Suprapubic skin (tissue), 4 donors: ENCODE data around the gene ADAMTS9. TPM values are rescaled to one million over a fixed set of nuclear protein-coding genes. Genes with fewer than 3 reads are reported as not detected.

Source experiments
- DNase-seq, 2 donors: peaks; one replicate each; pipeline ENCODE4 v3.0.0-alpha.2; 2019; ENCODE audit warnings: low spot score in 2 of 2
- H3K27ac ChIP-seq: fragments of 200-600 bp; sonication (generic); one replicate; pipeline ENCODE4 v1.5.1; 2019
- H3K27me3 ChIP-seq: fragments of 200-600 bp; sonication (generic); one replicate; pipeline ENCODE4 v1.5.1; 2019
- H3K36me3 ChIP-seq: fragments of 200-600 bp; sonication (generic); one replicate; pipeline ENCODE4 v1.5.1; 2019
- H3K4me1 ChIP-seq: fragments of 200-600 bp; sonication (generic); one replicate; pipeline ENCODE4 v1.5.1; 2019
- H3K4me3 ChIP-seq: fragments of 200-600 bp; sonication (generic); one replicate; pipeline ENCODE4 v1.5.1; 2019; ENCODE audit warnings: mild to moderate bottlenecking
- H3K9me3 ChIP-seq: fragments of 200-600 bp; sonication (generic); one replicate; pipeline ENCODE4 v1.5.1; 2019
- EP300 ChIP-seq: sonication (generic); formaldehyde crosslinking; IDR thresholded peaks from one replicate; pipeline ENCODE4 v1.6.1; 2017; ENCODE audit warnings: antibody characterized with exemption
- POLR2A ChIP-seq, 2 donors: fragments of 450-650 bp; IDR thresholded peaks; one replicate each; pipeline ENCODE4 v1.6.1; 2017; ENCODE audit warnings: antibody characterized with exemption in 2 of 2, mild to moderate bottlenecking in 2 of 2, moderate library complexity in 2 of 2
- POLR2AphosphoS5 ChIP-seq, 3 donors: sonication (generic); formaldehyde crosslinking; IDR thresholded peaks; one replicate each; pipeline ENCODE4 v1.6.1; 2017; ENCODE audit warnings: antibody characterized with exemption in 3 of 3
- WGBS: methylation state at CpG from one replicate; pipeline ENCODE4 v1.1.5; 2018; 5-methylcytosine and 5-hydroxymethylcytosine counted together
- total RNA-seq, 4 donors: library from RNA; depleted of rRNA; stranded (reverse); fragments of >200 nt; gene quantifications; one replicate each; pipeline ENCODE4 v1.1.0, GENCODE V29; 2016
- TF ChIP-seq, protein P1 (sequence below), 2 donors: fragments of 200-600 bp in 1 of 2; fragments of 450-650 bp in 1 of 2; sonication (generic) in 1 of 2; IDR thresholded peaks; one replicate each; pipeline ENCODE4 v1.5.1; 2016 to 2019; ENCODE audit warnings: antibody characterized with exemption in 2 of 2, mild to moderate bottlenecking in 1 of 2, moderate library complexity in 1 of 2

Gene ADAMTS9
- total RNA-seq, 4 donors from 2014 or later: 7.8 to 32.8 (median 9.3) TPM

DNA sequence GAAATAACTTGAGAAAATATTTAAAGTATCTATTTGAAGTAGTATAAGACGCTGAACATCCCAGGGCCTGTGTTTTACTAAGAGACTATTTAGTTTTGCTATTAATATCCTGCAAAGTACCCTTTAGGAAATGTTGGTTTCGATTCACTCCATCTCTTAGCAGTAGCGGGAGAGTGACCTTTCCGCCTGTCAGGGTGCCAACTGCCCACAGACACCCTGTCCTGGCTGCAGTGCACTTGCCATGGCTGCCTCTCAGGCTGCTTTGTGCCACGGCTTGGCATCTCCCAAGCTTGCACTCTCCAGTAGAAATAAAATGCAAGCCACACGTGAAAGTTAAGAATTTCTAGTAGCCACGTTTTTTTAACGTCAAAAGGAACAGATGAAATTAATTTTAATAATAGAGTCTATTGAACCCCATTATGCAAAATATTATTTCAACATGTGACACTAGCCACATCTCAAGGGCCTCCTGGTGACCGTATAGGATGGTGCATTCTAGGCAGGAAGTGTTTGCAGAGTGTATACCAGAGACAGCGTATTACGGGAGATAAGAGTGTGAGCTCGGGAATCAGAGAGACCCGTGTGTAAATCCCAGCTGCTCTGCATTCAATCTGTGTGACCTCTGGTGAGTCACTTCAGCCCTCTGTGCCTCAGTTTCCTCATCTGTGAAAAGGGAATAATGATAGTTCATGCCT, 19.8 kb downstream of the ADAMTS9 start:
- Histone ChIP-seq H3K27ac (no peak overlapping the region), H3K4me1 (no peaks in the 10 kb centered on the region), H3K9me3 (no peaks in the 10 kb centered on the region), H3K4me3 (no peak overlapping the region), H3K36me3 (no peaks in the 10 kb centered on the region), H3K27me3 (no peaks in the 10 kb centered on the region)
- no peak for TF ChIP-seq EP300
- TF ChIP-seq, protein P1, sequence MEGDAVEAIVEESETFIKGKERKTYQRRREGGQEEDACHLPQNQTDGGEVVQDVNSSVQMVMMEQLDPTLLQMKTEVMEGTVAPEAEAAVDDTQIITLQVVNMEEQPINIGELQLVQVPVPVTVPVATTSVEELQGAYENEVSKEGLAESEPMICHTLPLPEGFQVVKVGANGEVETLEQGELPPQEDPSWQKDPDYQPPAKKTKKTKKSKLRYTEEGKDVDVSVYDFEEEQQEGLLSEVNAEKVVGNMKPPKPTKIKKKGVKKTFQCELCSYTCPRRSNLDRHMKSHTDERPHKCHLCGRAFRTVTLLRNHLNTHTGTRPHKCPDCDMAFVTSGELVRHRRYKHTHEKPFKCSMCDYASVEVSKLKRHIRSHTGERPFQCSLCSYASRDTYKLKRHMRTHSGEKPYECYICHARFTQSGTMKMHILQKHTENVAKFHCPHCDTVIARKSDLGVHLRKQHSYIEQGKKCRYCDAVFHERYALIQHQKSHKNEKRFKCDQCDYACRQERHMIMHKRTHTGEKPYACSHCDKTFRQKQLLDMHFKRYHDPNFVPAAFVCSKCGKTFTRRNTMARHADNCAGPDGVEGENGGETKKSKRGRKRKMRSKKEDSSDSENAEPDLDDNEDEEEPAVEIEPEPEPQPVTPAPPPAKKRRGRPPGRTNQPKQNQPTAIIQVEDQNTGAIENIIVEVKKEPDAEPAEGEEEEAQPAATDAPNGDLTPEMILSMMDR (IDR thresholded peaks at IDR 0.05): no peak
- no peak for TF ChIP-seq POLR2A (IDR thresholded peaks at IDR 0.05)
- no peak for TF ChIP-seq POLR2AphosphoS5 (IDR thresholded peaks at IDR 0.05)
- WGBS: 73% methylated on average over 13 of the region's 13 CpGs
- DNase-seq: no peak

DNA sequence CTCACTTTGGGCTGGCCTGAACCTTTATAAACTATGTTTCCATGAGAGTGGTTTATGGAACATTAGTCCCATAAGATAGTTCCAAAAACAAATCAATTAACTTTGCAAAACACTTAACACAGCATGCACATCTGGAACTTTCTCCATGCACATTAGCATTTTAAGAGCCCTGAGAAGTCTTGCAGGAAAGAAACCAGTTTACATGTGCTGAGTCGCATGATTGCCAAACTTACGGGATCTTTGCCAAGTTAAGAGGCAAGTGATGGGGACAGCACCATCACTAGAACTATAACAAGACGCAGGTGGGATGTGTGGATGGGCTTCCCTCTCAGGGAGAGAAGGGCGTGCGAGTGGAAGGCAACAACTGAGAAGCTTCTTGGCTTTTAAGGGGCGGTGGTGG, 20.7 kb downstream of the ADAMTS9 start:
- Histone ChIP-seq H3K9me3 (no peaks in the 10 kb centered on the region), H3K4me3 (no peak overlapping the region), H3K4me1 (no peaks in the 10 kb centered on the region), H3K36me3 (no peaks in the 10 kb centered on the region), H3K27ac (no peak overlapping the region), H3K27me3 (no peaks in the 10 kb centered on the region)
- TF ChIP-seq POLR2A (IDR thresholded peaks at IDR 0.05) (no peak), EP300 (no peak), POLR2AphosphoS5 (IDR thresholded peaks at IDR 0.05) (no peak)
- TF ChIP-seq, protein P1 (IDR thresholded peaks at IDR 0.05): no peak
- 70% methylated on average over 6 of the region's 6 CpGs for WGBS
- DNase-seq: no peak

DNA sequence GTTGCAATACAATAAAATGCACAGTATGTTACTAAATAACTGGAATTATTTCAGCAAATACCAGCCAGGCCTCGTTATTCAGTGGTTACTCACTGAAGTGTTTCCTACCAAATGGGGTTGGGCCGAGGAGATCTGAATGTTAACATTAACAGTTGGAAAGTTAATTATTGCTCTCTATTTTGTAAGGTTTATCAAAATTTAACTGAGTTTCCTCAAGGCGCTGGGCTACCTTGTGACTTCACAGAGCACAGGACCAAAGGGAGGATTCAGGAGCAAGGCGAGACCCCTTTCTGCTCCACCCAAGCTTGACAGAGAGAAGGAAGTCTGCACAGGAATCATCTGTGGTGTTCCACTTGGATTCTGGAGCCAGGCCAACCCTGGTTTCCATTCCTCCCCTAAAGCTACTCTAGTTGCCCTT, 21.6 kb downstream of the ADAMTS9 start:
- Histone ChIP-seq H3K4me1 (no peaks in the 10 kb centered on the region), H3K27ac (no peak overlapping the region), H3K9me3 (no peaks in the 10 kb centered on the region), H3K36me3 (no peaks in the 10 kb centered on the region), H3K4me3 (no peak overlapping the region), H3K27me3 (no peaks in the 10 kb centered on the region)
- no peak for TF ChIP-seq EP300
- TF ChIP-seq POLR2A (IDR thresholded peaks at IDR 0.05): no peak
- TF ChIP-seq, protein P1 (IDR thresholded peaks at IDR 0.05): no peak
- TF ChIP-seq POLR2AphosphoS5 (IDR thresholded peaks at IDR 0.05): no peak
- no peak for DNase-seq
- 72% methylated on average over 4 of the region's 4 CpGs for WGBS

DNA sequence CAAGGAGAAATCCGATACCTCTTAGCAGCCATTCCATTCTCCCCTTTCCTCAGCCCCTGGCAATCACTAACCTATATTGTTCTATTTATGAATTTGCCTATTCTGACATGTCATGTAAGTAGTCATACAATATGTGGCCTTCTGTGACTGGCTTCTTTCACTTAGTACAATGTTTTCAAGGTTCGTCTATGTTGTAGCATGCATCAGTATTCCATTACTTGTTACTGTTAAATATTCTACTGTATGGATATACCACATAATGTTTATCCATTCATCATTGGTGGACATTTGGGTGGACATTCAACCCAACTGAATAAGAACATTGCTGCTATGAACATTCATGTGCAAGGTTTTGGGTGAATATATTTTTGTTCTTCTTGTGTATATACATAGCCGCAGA, 23.4 kb downstream of the ADAMTS9 start:
- Histone ChIP-seq H3K27me3 (no peaks in the 10 kb centered on the region), H3K36me3 (no peaks in the 10 kb centered on the region), H3K27ac (no peak overlapping the region), H3K9me3 (no peaks in the 10 kb centered on the region), H3K4me3 (no peak overlapping the region), H3K4me1 (no peaks in the 10 kb centered on the region)
- 96% methylated on average over 3 of the region's 3 CpGs for WGBS
- no peak for DNase-seq
- TF ChIP-seq, protein P1 (IDR thresholded peaks at IDR 0.05): no peak
- TF ChIP-seq POLR2AphosphoS5 (IDR thresholded peaks at IDR 0.05) (no peak), EP300 (no peak), POLR2A (IDR thresholded peaks at IDR 0.05) (no peak)

DNA sequence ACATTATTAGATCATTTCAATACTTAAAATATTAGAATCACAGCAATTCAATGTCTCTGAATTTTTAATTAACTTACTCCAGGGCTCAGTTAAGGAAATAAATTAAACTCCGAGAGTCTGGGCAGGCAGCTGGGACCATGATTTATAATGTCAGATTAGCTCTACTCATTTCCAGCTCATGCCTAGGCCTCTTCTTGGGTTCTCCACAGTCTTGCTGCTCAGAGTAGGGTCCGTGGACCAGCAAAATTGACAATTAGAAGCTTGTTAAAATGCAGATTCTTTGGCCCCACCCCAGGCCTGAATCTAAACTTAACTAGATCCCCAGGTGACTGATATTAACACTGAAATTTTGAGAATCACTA, 28.2 kb downstream of the ADAMTS9 start:
- Histone ChIP-seq H3K4me1 (no peaks in the 10 kb centered on the region), H3K4me3 (no peak overlapping the region), H3K27ac (no peak overlapping the region), H3K27me3 (no peaks in the 10 kb centered on the region), H3K36me3 (no peaks in the 10 kb centered on the region), H3K9me3 (no peaks in the 10 kb centered on the region)
- WGBS: 88% methylated on average over 2 of the region's 2 CpGs
- no peak for DNase-seq
- no peak for TF ChIP-seq POLR2A (IDR thresholded peaks at IDR 0.05)
- TF ChIP-seq EP300: no peak
- TF ChIP-seq, protein P1 (IDR thresholded peaks at IDR 0.05): no peak
- no peak for TF ChIP-seq POLR2AphosphoS5 (IDR thresholded peaks at IDR 0.05)
